Measurements from ENCODE around the gene BABAM2.

DNA sequence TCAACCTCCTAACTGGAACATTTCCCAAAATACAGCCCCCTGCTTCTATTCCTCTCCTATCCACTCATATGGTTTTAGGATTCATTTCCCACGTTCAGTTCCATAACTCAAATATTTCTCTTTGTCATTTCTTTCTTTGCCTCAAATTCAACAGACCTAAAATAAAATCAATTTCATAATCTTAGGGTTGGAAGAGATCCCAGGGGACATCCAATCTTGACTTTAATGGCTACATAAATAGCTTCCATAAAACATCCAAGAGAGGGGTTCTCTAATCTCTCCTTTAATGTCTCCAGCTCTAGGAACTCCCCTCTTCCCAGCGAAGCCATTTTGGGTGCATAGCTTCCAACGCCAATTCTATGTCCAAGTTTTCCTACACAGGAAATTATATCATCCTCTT lies 34.1 kb upstream of the BABAM2 start:
- TF ChIP-seq, protein P1, sequence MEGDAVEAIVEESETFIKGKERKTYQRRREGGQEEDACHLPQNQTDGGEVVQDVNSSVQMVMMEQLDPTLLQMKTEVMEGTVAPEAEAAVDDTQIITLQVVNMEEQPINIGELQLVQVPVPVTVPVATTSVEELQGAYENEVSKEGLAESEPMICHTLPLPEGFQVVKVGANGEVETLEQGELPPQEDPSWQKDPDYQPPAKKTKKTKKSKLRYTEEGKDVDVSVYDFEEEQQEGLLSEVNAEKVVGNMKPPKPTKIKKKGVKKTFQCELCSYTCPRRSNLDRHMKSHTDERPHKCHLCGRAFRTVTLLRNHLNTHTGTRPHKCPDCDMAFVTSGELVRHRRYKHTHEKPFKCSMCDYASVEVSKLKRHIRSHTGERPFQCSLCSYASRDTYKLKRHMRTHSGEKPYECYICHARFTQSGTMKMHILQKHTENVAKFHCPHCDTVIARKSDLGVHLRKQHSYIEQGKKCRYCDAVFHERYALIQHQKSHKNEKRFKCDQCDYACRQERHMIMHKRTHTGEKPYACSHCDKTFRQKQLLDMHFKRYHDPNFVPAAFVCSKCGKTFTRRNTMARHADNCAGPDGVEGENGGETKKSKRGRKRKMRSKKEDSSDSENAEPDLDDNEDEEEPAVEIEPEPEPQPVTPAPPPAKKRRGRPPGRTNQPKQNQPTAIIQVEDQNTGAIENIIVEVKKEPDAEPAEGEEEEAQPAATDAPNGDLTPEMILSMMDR (IDR thresholded peaks at IDR 0.05) = no peak
- TF ChIP-seq EP300 (IDR thresholded peaks at IDR 0.05; ENCODE audit: low read depth) (no peak), POLR2A (IDR thresholded peaks at IDR 0.05) (no peak)

Measured in transverse colon (tissue), 3 donors.